GM18505 (cell line): ENCODE data around the gene TMEM51.

Experiments used
- ATAC-seq: cut with Tn5 transposase; IDR thresholded peaks from one replicate; pipeline ENCODE4 v1.9.1; 2021; ENCODE audit not compliant: unreplicated experiment
- POLR2A ChIP-seq: IDR thresholded peaks from 4 replicates; pipeline ENCODE4 v1.6.1; 2011; ENCODE audit warnings: borderline replicate concordance; ENCODE audit not compliant: insufficient read depth, insufficient read length; ENCODE audit errors: extremely low read depth

TMEM51 gene

GRCh38 chr1:15196069-15196468, 42.5 kb downstream of the TMEM51 start:
- TF ChIP-seq POLR2A, result no peak
- no peak for ATAC-seq

GRCh38 chr1:15196807-15197530, 43.4 kb downstream of the TMEM51 start:
- no peak for TF ChIP-seq POLR2A
- ATAC-seq, result no peak

- ATAC-seq, result no peak
- TF ChIP-seq POLR2A, result no peak
These were observed 44.3 kb downstream of the TMEM51 start for GRCh38 chr1:15197591-15198447.

- ATAC-seq, result no peak
- TF ChIP-seq POLR2A, result no peak
These were observed 45.1 kb downstream of the TMEM51 start for GRCh38 chr1:15198684-15199083.

GRCh38 chr1:15201221-15201620, 47.7 kb downstream of the TMEM51 start:
- TF ChIP-seq POLR2A, result no peak

DNA sequence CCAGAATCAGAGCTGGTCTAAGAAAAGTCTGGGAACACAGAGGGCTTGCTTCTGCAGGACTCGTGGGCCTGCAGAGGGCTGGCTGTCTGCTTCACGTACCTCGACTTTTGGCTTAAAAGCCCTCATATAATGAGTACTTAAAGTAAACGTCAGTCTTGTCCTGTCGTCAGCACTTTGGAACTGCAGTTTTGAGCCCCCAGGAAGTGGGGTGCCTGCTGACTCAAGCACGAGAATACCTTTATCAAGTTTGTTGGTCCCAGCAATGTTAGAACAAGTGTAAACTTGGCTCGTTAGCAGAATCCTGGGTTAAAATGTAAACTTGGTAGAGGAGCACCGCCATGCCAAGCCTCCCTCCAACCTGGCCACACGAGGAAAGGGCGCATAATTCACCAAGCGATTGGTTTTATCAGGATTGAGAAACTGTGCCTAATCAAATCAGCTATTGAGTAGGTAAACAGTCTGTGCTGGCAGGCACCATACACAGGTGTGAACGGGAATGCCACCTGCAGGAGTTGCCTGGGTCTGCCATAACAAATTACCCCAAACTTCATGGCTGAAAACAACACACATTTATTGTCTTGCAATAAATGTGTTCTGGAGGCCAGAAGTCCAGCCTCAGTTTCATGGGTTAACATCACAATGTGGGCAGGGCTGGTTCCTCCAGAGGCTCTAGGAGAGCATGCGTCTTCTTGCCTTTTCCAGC, 48.5 kb downstream of the TMEM51 start:
- TF ChIP-seq POLR2A, result no peak
- ATAC-seq, result no peak

More at GRCh38 chr1:15201221-15201620, 47.7 kb downstream of the TMEM51 start:
- no peak for ATAC-seq

DNA sequence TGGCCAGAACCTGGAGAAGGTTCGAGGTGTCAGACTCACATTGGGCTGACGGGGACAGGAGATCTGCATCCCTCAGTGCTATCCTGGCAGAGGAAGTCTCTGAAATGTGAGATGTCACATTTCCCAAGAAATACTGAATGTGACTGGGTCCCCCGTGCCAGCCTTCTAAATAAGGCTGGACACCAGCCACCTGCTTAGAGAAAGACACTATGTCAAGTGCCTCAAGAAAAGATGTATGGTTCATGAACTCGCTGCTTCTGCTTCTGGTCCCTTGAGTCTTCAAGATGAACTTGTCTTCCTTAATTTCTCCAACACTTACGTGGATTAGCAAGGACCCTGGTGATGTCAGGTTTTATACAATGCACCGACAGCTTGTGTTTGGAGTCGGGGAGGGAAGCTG, 51.4 kb downstream of the TMEM51 start:
- TF ChIP-seq POLR2A, result no peak
- ATAC-seq, result no peak

DNA sequence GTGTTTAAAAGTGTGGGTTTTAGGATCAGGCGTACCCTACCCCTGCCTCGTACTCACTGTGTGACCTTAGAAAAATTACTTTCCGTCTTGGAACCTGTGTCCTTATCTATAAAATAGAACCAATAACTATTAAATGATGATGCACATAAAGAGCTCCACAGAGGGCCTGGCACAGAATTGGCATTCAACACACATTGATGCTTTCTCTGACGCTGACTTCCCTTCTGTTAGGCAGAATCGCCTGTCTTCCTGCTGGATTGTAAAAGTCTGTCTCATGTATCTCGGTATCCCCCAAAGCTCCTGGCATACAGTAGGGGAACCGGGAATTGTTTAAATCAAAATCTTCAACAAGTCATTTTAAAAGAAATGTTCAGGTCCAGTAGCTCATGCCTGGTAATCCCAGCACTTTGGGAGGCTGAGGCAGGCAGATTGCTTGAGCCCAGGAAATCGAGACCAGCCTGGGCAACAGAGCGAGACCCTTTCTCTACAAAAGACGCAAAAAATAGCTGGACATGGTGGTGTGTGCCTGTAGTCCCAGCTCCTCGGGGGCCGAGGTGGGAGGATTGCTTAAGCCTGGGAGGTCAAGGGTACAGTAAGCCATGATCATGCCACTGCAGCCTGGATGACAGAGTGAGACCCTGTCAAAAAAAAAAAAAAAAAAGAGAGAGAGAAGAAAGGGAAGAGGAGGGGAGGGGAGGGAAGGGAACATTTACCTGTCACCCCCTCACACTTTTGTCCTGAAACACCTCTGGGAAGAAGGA, 52.2 kb downstream of the TMEM51 start:
- no peak for ATAC-seq
- TF ChIP-seq POLR2A, result no peak

DNA sequence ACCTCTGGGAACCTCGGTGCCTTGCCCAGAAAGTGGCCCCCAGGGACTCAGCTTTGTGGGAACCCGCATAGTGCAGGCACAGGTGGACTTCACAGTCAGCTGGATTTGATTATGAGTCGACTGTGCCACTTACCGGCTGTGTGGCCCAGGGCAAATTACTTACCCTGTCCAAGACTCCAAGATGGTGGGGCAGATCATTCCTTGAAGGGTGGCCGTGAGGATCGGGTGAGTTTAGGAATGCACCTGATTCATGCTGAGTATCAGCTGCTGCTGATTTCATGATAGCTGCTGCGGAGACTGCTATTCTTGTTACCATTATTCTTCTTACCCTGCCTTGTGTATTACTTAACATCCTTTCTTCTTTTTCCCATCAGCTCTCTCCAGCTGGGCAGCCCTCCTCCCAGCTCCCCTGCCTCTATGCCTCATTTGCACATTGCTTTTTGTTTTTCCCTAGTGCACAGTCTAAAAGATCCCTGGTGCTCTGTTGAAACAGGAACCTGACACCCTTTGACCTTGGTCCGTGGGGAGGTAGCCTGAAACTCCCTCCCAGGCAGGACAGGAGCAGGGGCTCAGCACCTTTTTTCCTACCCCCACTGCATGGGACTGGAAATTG, 53.0 kb downstream of the TMEM51 start:
- ATAC-seq, result no peak
- TF ChIP-seq POLR2A, result no peak

- TF ChIP-seq POLR2A, result no peak
- no peak for ATAC-seq
These were observed 53.7 kb downstream of the TMEM51 start for GRCh38 chr1:15207031-15207828.

- ATAC-seq, result no peak
- no peak for TF ChIP-seq POLR2A
These were observed 54.4 kb downstream of the TMEM51 start for GRCh38 chr1:15207829-15208429.

DNA sequence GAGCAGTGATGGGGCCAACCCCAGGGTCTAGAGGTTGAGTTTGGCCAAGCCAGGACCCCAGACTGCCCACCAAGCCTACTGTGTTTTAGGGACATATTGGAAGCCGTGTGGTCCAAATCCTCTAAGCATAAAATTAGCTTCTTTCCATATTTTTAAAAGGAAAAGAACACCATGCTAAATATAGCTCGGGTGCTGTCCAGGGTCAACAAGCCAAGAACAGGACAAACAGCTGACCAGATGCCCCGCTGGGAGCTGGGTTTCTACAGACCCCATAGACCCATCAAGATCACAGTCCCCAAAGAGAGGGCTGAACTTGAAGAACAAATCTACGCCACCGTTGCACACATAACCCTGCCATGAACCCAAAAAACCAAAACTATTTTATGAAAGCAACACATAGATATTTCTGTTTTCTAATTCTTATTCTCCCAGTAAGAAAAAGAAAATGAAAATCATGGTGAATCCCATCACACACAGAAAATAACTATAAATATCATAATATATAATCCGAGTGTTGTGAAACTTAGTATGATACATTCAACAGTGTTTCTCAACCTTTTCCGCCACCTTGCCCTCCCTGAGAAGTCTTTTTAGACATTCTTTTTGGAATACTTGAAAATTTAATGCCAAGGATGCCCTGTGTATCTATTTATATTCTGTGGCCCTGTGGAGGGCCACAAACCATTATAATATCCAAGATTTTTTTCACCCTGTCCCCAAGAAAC, 57.3 kb downstream of the TMEM51 start:
- no peak for TF ChIP-seq POLR2A
- no peak for ATAC-seq
